H9 (cell line): ENCODE measurements around the gene SELE. TPM values are rescaled to one million over a fixed set of nuclear protein-coding genes. Genes with fewer than 3 reads are reported as not detected.
A peak's percentile ranks its signal among the peaks of the same experiment; 100 is the strongest.
"Not testable (repeated sequence)": the region's sequence is repeated elsewhere in the genome, so short reads cannot be mapped to it uniquely, and the experiment has no call there.

Experiments
- DNase-seq: peaks from one replicate; pipeline ENCODE4 v3.0.0-alpha.2; 2017
- H2AFZ ChIP-seq: one replicate; pipeline ENCODE4 v1.6.1; 2013; ENCODE audit warnings: mild to moderate bottlenecking, low read length, control low read depth, moderate library complexity
- H2AK5ac ChIP-seq: 2 replicates; pipeline ENCODE4 v1.6.1; 2013; ENCODE audit warnings: low read length, control low read depth, mixed read lengths; ENCODE audit not compliant: insufficient read length
- H2BK120ac ChIP-seq: one replicate; pipeline ENCODE4 v1.6.1; 2013; ENCODE audit warnings: low read depth, mild to moderate bottlenecking, low read length, control low read depth, inconsistent platforms; ENCODE audit not compliant: poor library complexity, severe bottlenecking
- H2BK12ac ChIP-seq: 2 replicates; pipeline ENCODE4 v1.6.1; 2013; ENCODE audit warnings: low read length, control low read depth, mixed read lengths, low read depth; ENCODE audit not compliant: insufficient read length
- H2BK15ac ChIP-seq: 2 replicates; pipeline ENCODE4 v1.6.1; 2013; ENCODE audit warnings: low read depth, low read length, control low read depth
- H2BK20ac ChIP-seq: one replicate; pipeline ENCODE4 v1.6.1; 2013; ENCODE audit warnings: low read depth, mild to moderate bottlenecking, low read length, control low read depth, inconsistent platforms; ENCODE audit not compliant: poor library complexity, severe bottlenecking
- H2BK5ac ChIP-seq: 2 replicates; pipeline ENCODE4 v1.6.1; 2013; ENCODE audit warnings: low read length, control low read depth, mixed read lengths; ENCODE audit not compliant: insufficient read length
- H3K14ac ChIP-seq: 2 replicates; pipeline ENCODE4 v1.6.1; 2013; ENCODE audit warnings: low read length, control low read depth; ENCODE audit not compliant: insufficient read depth
- H3K18ac ChIP-seq: 2 replicates; pipeline ENCODE4 v1.6.1; 2013; ENCODE audit warnings: low read depth, mild to moderate bottlenecking, mixed read lengths, low read length, control low read depth; ENCODE audit not compliant: insufficient read length
- H3K23ac ChIP-seq: 2 replicates; pipeline ENCODE4 v1.6.1; 2013; ENCODE audit warnings: low read length, control low read depth, mixed read lengths, low read depth; ENCODE audit not compliant: insufficient read length
- H3K23me2 ChIP-seq: 2 replicates; pipeline ENCODE4 v1.6.1; 2013; ENCODE audit warnings: low read depth, mild to moderate bottlenecking, mixed read lengths, low read length, control low read depth; ENCODE audit not compliant: insufficient read length, poor library complexity, severe bottlenecking
- H3K27ac ChIP-seq: 2 replicates; pipeline ENCODE4 v1.5.1; 2013; ENCODE audit warnings: low read length, control low read depth, mixed read lengths, low read depth; ENCODE audit not compliant: insufficient read length
- H3K27me3 ChIP-seq: 2 replicates; pipeline ENCODE4 v1.6.1; 2013; ENCODE audit warnings: low read length, control low read depth, inconsistent platforms; ENCODE audit not compliant: insufficient read depth
- H3K4ac ChIP-seq: 2 replicates; pipeline ENCODE4 v1.6.1; 2013; ENCODE audit warnings: low read depth, mild to moderate bottlenecking, control low read depth, inconsistent platforms, low read length, moderate library complexity
- H3K4me1 ChIP-seq: 2 replicates; pipeline ENCODE4 v1.6.1; 2013; ENCODE audit warnings: low read length, control low read depth, inconsistent platforms; ENCODE audit not compliant: insufficient read depth
- H3K4me2 ChIP-seq: 2 replicates; pipeline ENCODE4 v1.6.1; 2013; ENCODE audit warnings: low read length, control low read depth, mixed read lengths; ENCODE audit not compliant: insufficient read length, insufficient read depth
- H3K56ac ChIP-seq: 2 replicates; pipeline ENCODE4 v1.6.1; 2013; ENCODE audit warnings: low read depth, mild to moderate bottlenecking, mixed read lengths, low read length, control low read depth; ENCODE audit not compliant: insufficient read length
- H3K79me1 ChIP-seq: 2 replicates; pipeline ENCODE4 v1.6.1; 2013; ENCODE audit warnings: low read depth, mild to moderate bottlenecking, moderate library complexity, low read length, control low read depth, inconsistent platforms; ENCODE audit not compliant: insufficient read depth, poor library complexity, severe bottlenecking
- H3K79me2 ChIP-seq: 2 replicates; pipeline ENCODE4 v1.6.1; 2013; ENCODE audit warnings: low read length, control low read depth, inconsistent platforms; ENCODE audit not compliant: insufficient read depth
- H3K9ac ChIP-seq: 2 replicates; pipeline ENCODE4 v1.6.1; 2013; ENCODE audit warnings: low read length, control low read depth, mixed read lengths; ENCODE audit not compliant: insufficient read length; ENCODE audit errors: extremely low read depth
- H3K9me3 ChIP-seq: one replicate; pipeline ENCODE4 v1.6.1; 2013; ENCODE audit warnings: low read depth, low read length, inconsistent platforms; ENCODE audit not compliant: control insufficient read depth
- H3T11ph ChIP-seq: one replicate; pipeline ENCODE4 v1.6.1; 2013; ENCODE audit warnings: mild to moderate bottlenecking, low read length, control low read depth, inconsistent platforms
- H4K20me1 ChIP-seq: one replicate; pipeline ENCODE4 v1.6.1; 2013; ENCODE audit not compliant: control insufficient read depth, insufficient read length, insufficient read depth
- H4K5ac ChIP-seq: 2 replicates; pipeline ENCODE4 v1.6.1; 2013; ENCODE audit warnings: low read depth, mild to moderate bottlenecking, mixed read lengths, low read length, control low read depth; ENCODE audit not compliant: insufficient read length
- H4K8ac ChIP-seq: replicated peaks from 2 replicates; pipeline ENCODE4 v1.6.1; 2013; ENCODE audit warnings: low read length, control low read depth, mixed read lengths, low read depth; ENCODE audit not compliant: insufficient read length
- H4K91ac ChIP-seq: 2 replicates; pipeline ENCODE4 v1.6.1; 2013; ENCODE audit warnings: low read depth, mild to moderate bottlenecking, moderate library complexity, mixed read lengths, low read length, control low read depth; ENCODE audit not compliant: insufficient read length
- H3K27ac Mint-ChIP-seq, 3 experiments: 2 replicates in 2 of 3; 3 replicates in 1 of 3; pipeline ENCODE4 v1.8.0; 2020 to 2021; ENCODE audit warnings: mixed read lengths in 3 of 3, mild to moderate bottlenecking in 1 of 3, moderate library complexity in 1 of 3
- H3K27me3 Mint-ChIP-seq: 2 replicates; pipeline ENCODE4 v1.8.0; 2021; ENCODE audit warnings: low read depth, mild to moderate bottlenecking, moderate library complexity, mixed read lengths
- H3K36me3 Mint-ChIP-seq, 3 experiments: 2 replicates in 2 of 3; 3 replicates in 1 of 3; pipeline ENCODE4 v1.8.0; 2020 to 2021; ENCODE audit warnings: low read depth in 3 of 3, mixed read lengths in 3 of 3; ENCODE audit not compliant: insufficient read depth in 1 of 3
- H3K4me1 Mint-ChIP-seq, 2 experiments: 2 replicates each; pipeline ENCODE4 v1.8.0; 2020; ENCODE audit warnings: mixed read lengths in 2 of 2
- H3K4me3 Mint-ChIP-seq, 2 experiments: 2 replicates in 1 of 2; 3 replicates in 1 of 2; pipeline ENCODE4 v1.8.0; 2020 to 2021; ENCODE audit warnings: mild to moderate bottlenecking in 2 of 2, mixed read lengths in 2 of 2, moderate library complexity in 1 of 2
- H3K9me3 Mint-ChIP-seq, 2 experiments: 2 replicates in 1 of 2; 3 replicates in 1 of 2; pipeline ENCODE4 v1.8.0; 2020; ENCODE audit warnings: mild to moderate bottlenecking in 2 of 2, mixed read lengths in 2 of 2, moderate library complexity in 1 of 2
- CTCF ChIP-seq: fragments of 200-600 bp; sonication (generic); conservative IDR thresholded peaks from 3 replicates; pipeline ENCODE4 v1.8.0; 2021; ENCODE audit warnings: antibody characterized with exemption, mild to moderate bottlenecking
- WGBS: extraction: QIAGEN DNeasy Blood & Tissue Kit; methylation state at CpG from one replicate; pipeline ENCODE4 v1.1.7; 2013; ENCODE audit warnings: missing lambda C conversion rate, low lambda C conversion rate, mixed read lengths; ENCODE audit not compliant: insufficient read length; ENCODE audit errors: extremely low coverage; 5-methylcytosine and 5-hydroxymethylcytosine counted together
- total RNA-seq: library from RNA; stranded (reverse); gene quantifications from 2 replicates; pipeline ENCODE4 v1.2.1, GENCODE V29; 2021

Gene SELE
- total RNA-seq, 1 experiment from 2014 or later, result not detected

GRCh38 chr1:169683661-169684060 is 50.2 kb downstream of the SELE start:
- Histone ChIP-seq H4K20me1 (no peaks in the 10 kb centered on the region), H3K27ac (no peak overlapping the region), H3K4me2 (no peak overlapping the region), H3K27me3 (peaks cover 45% of the 10 kb centered on the region), H2AK5ac (no peak overlapping the region), H2BK12ac (no peak overlapping the region), H3K4ac (no peak overlapping the region), H3K23me2 (no peaks in the 10 kb centered on the region), H4K91ac (no peak overlapping the region), H2BK120ac (no peak overlapping the region), H2BK20ac (no peak overlapping the region), H4K5ac (no peak overlapping the region), H3K18ac (no peak overlapping the region), H3K23ac (no peak overlapping the region), H2BK5ac (no peak overlapping the region), H3K79me1 (no peaks in the 10 kb centered on the region), H3K9ac (no peak overlapping the region), H3K79me2 (no peaks in the 10 kb centered on the region), H3K4me1 (no peaks in the 10 kb centered on the region), H3K56ac (no peak overlapping the region), H3K9me3 (no peaks in the 10 kb centered on the region), H2BK15ac (no peak overlapping the region), H2AFZ (no peak overlapping the region), H3K14ac (no peak overlapping the region), H4K8ac (no peak overlapping the region), H3T11ph (no peak overlapping the region)
- Mint-ChIP-seq H3K9me3 (no peaks in the 10 kb centered on the region; a peak in 1 of 5 replicates), H3K36me3 (no peaks in the 10 kb centered on the region; a peak in 1 of 7 replicates), H3K27ac (no peak overlapping the region), H3K27me3 (no peaks in the 10 kb centered on the region; the same call in 1 of the 2 replicates), H3K4me3 (no peak overlapping the region), H3K4me1 (peaks cover 5 to 8% of the 10 kb centered on the region in 2 experiments)
- TF ChIP-seq CTCF, result no peak
- no CpG with 5 or more reads among the region's 3 CpGs for WGBS
- no peak for DNase-seq

- not testable (repeated sequence) for H3K27ac ChIP-seq, H3K23me2 ChIP-seq, H3K4me2 ChIP-seq, H3K36me3 Mint-ChIP-seq, H3K9ac ChIP-seq, H2BK12ac ChIP-seq, DNase-seq, H4K8ac ChIP-seq, H2BK15ac ChIP-seq, H3K56ac ChIP-seq, H3K14ac ChIP-seq, H3T11ph ChIP-seq, H2AK5ac ChIP-seq, H3K79me1 ChIP-seq, H2AFZ ChIP-seq, H3K27me3 Mint-ChIP-seq, H3K4me3 Mint-ChIP-seq, H3K4me1 ChIP-seq, H3K9me3 ChIP-seq, H2BK20ac ChIP-seq, H4K20me1 ChIP-seq, H4K91ac ChIP-seq, H2BK120ac ChIP-seq, H3K4ac ChIP-seq, H3K4me1 Mint-ChIP-seq, H3K79me2 ChIP-seq, H2BK5ac ChIP-seq, H4K5ac ChIP-seq, H3K23ac ChIP-seq, H3K18ac ChIP-seq, H3K9me3 Mint-ChIP-seq
- H3K27me3 ChIP-seq, result peaks cover 40% of the 10 kb centered on the region
- no CpG with 5 or more reads among the region's 4 CpGs for WGBS
- H3K27ac Mint-ChIP-seq, result peak overlapping the region in 1 of 3 experiments; percentile 73; a peak in 1 of 7 replicates
Measured at GRCh38 chr1:169683168-169683567, 50.7 kb downstream of the SELE start.
